Endometrial microvascular endothelial cells (primary cell): ENCODE results near the gene EYA2. TPM values are rescaled to one million over a fixed set of nuclear protein-coding genes. Genes with fewer than 3 reads are reported as not detected.

Experiments
- in situ Hi-C: cut with HindIII; loops from 2 replicates; pipeline ENCODE4 v1.10.0; 2017; ENCODE audit warnings: low sequenced_read_pairs, low pct_unique_long_range_greater_than_20kb; ENCODE audit errors: inconsistent ontology term
- total RNA-seq: library from RNA; depleted of rRNA; stranded (reverse); fragments of >200 nt; gene quantifications from one replicate; pipeline ENCODE4 v1.2.3, GENCODE V29; 2015; ENCODE audit errors: inconsistent ontology term

Gene EYA2
- total RNA-seq, 1 donor from 2014 or later: not detected

DNA sequence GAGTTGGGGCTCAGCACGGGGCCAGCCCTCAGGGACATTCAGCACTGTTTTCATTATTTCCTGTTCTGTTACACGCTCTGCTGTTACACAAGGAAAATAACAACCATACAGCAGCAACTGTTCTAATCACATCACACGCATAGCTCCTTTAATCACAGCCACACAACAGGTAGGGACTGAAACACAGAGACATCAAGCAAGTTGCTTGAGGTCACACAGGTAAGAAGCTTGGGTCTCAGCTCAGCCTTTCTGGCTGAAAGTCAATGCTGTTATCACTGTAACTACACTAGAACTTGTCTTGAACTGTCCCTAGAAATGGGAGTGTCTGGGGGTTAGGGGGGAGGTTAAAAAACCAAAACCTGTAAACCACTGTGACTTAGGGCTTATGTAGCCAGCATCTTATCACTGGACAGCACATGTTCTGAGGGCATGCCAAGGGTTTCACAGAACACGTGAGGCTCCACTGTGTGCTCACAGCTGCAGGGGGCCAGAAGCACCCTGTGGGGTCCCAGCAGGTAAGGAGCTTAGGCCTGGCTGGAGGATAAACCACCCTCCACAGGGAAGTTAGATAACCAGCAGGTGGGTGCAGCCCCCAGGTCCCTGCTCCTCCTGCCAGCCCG, 146.0 kb downstream of the EYA2 start:
- in situ Hi-C loops: no loop called here

DNA sequence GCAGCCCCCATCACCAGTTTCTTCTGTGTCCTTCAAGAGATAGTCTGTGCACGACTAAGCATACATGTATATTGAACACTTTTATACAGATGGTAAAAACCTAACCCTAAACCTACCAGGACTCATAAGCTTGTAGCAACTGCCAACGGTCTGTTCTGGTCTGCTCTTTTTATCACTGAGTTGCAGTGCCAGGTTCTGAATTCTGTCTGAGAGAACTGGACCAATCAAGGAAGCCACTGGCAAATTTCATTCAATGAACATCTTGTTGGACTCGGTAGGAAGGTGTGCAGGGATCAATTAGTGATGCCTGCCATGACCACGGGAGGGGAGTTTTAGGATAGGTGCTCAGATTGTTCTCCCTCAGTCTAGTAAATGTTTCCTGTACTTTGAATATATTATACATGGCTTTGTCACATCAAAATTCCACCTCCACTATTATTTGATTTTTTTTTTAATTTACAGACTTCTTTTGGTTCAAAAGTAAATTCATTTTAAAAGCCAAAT, 146.8 kb downstream of the EYA2 start:
- in situ Hi-C loops: no loop called here

DNA sequence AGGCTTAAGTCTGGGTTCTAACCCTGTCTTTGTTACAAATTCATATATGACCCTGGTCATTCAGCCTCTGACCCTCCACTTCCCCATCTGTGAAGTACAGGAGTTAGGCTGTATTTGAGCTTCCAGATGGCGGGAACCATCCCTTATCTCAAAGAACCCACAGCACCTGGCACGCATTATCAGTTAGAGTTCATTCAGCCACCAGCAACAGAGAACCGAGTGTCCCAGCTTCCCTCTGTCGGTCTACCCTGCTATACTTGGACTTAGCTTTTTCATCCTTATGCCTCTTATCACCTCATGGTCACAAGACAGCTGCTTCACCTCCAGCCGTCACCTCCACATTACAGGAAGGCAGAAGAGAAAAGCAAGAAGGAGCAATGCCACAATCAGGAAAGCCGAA, 147.8 kb downstream of the EYA2 start:
- in situ Hi-C loops: no loop called here

DNA sequence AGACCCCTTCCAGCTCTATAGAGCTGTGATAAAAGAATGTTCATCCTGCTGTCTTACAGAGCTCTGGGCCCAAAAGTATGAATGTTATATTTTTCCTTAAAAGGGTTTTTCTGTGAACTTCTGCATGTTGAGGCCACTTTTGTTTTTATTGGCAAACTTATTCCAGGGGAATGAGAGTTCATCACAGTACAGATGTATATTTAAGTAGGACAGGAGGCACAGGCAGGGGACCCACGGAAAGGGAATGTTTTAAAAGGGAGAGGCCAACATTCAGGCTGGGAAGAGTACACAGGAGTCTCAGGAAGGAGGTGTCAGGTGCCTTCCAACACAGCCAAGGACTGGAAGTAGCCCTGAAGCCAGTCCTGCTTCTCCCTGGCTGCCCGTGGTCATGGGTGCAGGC, 148.4 kb downstream of the EYA2 start:
- in situ Hi-C loops: no loop called here

DNA sequence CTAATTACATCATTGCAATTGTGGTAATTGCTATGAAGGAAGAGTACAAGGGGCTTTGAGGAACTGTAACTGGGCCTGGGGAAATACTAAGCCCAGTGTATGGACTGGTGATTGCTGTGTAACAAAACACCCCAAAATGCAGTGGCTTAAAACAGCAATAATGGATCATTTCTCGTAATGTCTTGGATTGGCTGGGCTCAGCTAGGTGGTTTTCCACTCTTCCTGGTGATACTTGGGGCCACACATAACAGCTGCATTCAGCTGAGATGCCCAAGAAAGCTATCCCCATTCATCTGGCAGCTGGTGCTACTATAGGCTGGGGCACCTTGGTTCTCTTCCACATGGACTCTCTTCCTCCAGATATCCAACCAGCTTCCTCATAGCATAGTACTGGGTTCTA, 150.3 kb downstream of the EYA2 start:
- in situ Hi-C loops: no loop called here

DNA sequence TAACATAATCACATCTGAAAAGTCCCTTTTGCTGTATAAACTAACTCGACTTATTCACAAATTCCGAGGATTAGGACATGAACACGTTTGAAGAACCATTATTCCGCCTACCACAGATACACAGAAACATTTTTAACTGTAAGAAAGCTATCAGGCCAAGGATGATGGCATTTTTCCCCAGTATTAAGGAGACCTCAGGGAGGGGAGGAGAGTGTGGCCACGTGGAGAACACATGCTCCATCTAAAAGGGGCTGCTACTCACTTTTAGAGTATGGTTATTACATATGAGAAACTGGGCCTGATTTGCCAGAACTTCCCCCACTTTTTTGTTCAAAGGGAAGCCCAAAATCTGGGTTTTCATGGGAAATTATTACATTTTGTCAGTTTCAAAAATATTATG, 153.4 kb downstream of the EYA2 start:
- in situ Hi-C loops: no loop called here

DNA sequence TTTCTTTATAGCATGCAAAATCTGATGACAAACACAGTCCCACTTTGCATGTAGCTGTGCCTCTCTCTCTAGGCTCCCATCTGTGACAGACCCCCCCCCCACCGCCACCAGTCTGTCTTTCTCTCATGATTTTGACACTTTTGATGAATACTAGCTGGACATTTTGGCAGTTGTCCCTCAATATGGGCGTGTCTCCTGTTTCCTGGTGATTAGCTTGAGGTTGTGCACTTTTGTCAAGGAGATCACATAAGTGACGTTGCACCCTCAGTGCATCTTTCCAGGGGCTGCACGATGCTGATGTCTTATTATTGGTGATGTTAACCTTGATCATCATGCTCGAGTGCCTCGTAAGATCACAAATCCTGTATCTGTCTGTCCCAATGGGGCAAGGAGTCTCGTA, 155.1 kb downstream of the EYA2 start:
- in situ Hi-C loops: no loop called here

DNA sequence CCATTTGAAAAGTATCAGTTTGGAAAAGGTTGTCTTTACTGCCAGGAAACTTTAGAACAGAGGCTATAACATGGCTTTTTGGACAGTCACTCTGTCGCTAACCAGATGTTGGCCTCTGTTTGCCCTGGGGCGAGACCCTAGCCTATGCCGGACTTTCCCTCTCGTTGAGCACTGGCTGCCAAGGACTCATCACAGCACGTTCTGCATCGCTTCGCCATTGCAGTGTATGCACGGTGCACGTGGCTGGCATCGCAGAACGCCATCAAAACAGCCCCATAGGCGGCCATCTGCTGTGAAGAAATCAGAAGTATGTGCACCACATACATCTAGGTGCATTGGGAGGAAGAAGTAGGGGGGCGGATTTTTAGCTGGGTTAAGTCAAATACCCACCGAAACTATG, 156.4 kb downstream of the EYA2 start:
- in situ Hi-C loops: no loop called here

DNA sequence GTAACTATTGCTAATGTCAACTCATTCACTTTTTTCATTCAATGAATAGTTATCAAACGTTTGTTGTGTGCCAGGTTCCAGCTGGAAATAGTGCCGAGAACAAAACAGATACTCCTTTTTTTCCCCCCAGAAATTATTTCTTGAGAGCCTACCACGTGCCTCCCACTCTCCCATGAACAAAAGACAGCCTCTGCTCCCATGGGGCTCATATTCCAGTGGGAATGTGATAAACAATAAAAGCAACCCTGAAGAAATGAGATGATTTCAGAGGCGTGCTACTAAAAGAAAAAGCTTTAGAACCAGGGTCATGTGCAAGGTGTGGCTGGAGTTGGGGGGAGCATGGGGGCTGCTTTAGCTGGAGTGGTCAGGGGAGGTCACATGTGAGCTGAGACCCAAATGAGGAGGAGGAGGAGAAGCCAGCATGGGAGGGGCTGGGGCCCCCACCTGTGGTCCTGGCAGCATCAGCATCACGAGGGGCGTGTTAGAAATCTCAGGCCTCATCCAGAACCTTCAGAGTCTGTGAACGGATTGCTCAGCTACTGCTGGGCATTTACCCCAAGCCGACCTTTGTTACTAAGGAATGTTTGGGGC, 157.4 kb downstream of the EYA2 start:
- in situ Hi-C loops: no loop called here

DNA sequence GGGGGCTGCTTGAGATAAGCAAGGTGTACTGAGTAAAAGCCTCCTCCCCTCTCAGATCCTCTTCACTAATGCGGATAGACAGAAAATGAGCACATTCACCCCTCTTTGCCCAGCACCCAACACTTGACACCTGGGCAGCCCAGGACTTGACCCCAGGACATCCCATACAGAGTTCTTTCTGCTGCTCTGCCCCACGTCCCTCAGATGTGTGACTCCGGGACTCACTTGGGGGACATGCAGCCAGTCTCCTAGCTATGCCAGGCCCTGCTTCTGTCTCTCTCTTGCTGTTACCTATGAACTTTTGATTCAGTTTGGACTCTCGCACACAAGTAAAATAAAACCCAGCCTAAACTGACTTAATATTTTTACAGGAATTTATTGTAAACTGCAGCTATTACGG, 159.9 kb downstream of the EYA2 start:
- in situ Hi-C loops: no loop called here

DNA sequence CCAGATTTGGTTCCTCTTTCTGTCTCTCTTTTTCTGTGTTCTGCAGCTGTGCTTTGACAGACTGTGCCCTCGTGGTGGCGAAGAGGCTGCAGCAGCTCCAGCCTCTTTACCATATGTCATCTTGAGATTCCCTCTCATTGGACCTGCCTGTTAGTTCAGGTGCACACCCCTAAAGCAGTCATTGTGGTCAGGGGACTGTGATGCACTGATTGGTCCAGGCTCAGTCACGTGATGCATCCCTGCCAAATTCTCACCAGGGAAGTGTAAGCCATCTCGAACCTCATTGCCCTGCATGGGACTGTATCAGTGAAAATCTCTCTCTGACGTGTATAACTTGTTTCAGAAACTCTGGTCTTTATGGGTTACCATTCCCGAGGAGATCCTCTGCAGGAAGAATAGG, 160.3 kb downstream of the EYA2 start:
- in situ Hi-C loops: no loop called here

DNA sequence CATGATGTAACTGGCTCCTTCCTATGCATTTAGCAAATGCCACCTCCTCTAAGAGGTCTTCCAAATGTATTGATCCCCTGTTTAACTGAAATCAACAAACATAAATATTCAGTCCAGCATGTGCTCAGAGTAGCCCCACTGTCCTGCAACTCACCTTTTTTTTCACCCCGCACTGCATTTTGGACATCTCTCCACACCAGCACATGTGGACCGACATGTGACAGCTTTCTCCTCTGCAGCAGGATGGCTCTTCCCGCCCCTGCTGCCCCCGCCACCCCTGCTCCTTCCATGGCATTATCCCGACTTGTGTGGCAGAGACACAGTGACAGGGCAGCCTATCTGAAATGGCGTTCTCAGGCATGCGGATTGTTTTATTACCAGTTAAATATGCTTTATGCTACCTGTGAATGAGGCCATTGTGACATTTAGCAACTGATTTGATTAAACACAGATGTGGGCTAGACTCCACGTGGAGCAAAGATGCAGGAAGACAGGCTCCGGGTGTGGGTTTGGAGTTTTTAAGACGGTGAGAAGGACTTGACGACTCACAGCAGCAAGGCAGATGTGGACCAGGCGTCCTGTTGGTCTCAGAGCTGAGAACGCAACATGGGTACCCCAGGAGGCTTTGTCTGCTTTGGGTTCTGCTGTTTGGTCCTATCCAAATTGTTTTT, 161.2 kb downstream of the EYA2 start:
- in situ Hi-C loops: no loop called here

DNA sequence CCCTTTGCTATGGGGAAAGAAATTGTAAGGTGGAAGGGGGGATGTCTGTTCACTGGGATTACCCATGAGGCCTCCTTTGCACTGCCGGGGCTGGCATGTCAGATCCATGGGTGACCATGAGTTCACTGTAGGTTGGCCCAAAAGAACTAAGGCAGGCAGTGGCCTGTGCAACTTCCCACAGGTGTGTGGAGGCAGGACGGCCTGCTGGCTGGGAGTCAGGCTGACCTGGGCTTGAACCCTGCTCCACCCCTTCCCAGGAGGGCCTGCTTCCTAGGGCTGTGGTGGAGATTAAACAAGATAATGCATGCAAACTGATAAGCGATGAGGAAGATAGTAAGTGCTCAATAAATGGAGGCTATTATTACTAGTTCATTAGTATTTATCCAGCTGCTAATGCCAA, 163.0 kb downstream of the EYA2 start:
- in situ Hi-C loops: no loop called here

DNA sequence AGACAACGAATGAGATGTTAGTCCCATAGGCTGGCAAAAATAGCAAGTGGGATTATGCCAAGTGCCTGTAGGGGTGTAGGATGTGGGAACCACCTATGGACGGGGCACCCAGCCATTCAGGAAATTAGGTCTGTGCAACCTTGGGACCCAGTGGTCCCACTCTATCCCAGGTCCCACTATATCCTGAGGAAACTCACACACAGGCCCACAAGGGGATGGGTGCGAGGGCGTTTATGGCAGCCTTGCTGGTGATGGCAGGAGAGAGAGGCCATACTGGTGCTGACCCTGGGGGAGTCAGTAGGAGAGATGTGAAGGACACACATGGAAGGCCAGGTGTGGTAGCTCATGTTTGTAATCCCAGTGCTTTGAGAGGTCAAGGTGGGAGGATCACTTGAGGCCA, 163.6 kb downstream of the EYA2 start:
- in situ Hi-C loops: no loop called here

DNA sequence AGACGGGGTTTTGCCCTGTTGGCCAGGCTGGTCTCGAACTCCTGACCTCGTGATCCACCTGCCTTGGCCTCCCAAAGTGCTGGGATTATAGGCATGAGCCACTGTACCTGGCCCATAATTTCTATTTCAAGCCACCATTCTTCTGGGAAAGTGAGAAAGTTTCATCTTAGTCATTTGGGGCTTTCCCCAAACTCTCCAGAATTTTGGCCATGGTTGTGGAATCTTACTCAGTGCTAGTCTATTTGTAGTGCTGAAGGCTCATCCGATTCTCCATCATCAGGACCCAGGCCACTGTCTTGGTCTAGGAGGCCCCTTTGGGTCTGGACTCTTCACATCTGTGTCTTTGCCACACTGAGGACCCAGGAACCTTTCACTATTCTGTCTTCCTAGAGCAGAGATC, 164.9 kb downstream of the EYA2 start:
- in situ Hi-C loops: no loop called here

DNA sequence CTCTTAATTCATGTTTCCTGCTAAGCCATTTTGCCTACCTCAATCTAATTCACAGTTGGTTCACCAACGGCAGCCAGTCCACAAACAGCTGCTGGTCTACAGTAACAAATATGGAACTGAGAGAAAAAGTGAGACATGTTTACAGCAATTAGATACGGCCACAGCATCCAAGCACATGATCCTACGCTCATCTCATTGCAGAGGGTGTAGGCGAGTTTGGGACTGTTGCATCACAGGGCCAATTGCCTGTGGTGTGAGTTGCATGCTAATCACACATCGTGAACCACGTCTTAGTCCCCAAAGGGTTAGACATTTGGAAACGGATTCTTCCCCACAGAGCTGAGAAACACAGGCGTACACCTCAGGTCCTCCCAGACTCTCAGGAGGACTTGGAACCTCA, 166.9 kb downstream of the EYA2 start:
- in situ Hi-C loops: no loop called here

DNA sequence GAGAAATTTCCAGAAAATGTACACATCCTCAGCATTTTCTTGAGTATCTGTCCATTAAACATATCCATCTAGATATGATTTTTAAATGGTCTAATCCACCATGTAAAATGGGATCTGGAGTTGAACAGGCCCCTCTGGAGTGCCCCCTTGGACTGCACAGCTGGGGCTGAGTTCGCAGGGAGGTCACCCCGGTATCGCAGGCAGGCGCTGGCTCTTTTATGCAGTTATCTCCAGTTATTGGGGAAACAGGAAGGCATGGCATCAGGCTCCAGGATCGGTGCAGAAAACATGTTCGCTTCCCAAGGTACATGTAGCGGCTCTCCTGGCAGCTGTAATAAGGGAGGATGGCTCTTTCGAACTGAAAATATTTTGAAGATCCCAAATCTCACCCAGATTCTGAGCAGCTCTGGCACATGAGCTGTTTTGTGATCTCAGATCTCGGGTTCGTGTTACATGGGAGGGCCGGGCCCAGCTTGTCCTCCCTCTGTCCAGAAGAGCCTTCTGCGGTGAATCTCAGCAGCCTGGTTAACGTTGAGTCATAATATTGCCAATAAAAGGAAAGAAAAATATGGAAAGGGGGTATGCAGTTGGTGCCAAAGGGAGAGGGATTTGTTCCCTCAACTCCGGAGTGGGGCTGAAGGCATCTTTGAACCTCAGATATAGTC, 167.7 kb downstream of the EYA2 start:
- in situ Hi-C loops: no loop called here

DNA sequence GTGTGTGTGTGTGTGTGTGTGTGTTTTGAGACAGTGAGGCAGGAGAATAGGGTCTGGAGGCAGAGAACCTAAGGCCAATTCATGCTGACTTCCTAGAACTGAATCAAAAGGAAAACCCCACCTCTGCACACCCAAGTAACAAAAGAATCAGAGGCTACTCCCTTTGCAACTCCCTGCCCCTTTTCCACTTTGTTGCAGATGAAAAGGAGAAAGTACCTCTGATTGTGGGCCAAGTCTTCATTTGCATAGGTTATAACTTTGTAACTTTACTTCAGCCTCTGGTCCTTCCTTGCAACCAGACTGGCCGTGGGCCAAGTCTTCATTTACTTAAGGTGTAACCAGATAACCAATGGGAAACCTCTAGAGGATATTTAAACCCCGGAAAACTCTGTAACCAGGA, 168.8 kb downstream of the EYA2 start:
- in situ Hi-C loops: no loop called here

DNA sequence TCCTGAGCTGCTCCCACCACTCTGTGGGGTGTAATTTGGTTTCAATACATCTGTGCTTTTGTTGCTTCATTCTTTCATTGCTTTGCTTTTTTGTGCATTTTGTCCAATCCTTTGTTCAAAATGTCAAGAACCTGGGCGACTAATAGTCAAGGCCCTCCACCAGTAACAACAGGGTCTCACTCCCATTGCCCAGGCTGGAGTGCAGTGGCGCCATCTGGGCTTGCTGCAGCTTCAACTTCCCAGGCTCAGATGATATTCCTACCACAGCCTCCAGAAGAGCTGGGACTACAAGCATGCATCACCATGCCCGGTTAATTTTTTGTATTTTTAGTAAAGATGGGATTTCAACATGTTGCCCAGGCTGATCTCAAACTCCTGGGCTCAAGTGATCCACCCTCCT, 169.2 kb downstream of the EYA2 start:
- in situ Hi-C loops: no loop called here
